ENCODE data around the gene DDX18.

DNA sequence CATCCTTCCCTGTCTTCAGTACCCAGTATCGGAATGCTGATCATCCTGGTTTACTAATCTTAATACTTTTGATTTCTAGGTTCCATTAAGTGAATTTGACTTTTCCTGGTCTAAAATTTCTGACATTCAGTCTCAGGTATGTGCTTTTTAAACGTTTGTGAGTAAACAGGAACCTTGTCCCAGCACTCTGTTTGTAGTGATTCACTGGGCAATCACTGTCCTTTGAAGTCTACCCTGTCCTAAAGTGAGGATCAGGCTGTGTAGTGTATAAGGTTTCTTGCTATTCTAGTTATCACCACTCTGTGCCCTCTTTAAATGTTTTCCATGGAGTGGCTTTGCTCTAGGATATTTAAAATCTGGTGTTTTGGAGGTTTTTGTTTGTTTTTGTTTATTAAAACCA lies 14.4 kb downstream of the DDX18 start:
- TF ChIP-seq POLR2A (IDR thresholded peaks at IDR 0.05) = no peak
- TF ChIP-seq CTCF (IDR thresholded peaks at IDR 0.05) = no peak

Data from uterus (tissue), 2 donors.